ENCODE results near the gene PRR32. TPM values are rescaled to one million over a fixed set of nuclear protein-coding genes. Genes with fewer than 3 reads are reported as not detected.

PRR32 gene
- total RNA-seq, 4 donors from 2014 or later = not detected

DNA sequence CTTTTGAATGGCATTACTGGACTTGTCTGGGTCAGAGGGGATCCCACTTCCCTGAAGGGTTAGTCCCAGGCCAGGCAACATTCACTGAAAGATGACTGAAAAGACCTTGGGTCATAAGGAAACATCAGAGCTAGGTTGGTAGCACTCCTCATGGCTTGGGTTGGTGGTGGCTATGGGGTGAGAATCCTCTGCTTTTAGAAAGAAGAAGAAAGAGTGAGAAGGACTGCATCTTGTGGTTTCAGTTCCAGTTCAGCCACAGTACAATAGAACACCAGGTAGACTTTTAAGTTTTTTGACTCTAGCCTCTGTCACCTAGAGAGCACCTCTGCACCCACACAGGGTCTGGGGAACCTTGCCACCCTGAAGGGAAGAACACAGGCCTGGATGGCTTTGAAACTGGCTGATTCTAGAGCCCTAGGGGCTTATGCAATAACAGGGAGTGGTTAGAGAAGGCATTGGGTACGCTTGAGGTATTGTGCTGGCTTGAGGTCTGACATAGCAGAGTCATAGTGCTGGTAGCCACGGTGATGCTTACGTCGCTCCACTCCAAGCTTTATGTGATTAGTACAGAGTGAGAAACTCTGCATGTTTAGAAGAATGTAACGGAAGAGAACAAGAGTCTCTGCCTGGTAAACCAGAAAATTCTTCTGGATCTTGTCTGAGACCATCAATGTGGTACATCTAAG lies 36.5 kb downstream of the PRR32 start:
- intact Hi-C loops (cut with DNase I) = no loop called here
- Histone ChIP-seq H3K36me3 (no peaks in the 10 kb centered on the region), H3K27me3 (no peaks in the 10 kb centered on the region), H3K4me1 (no peaks in the 10 kb centered on the region), H3K27ac (no peak overlapping the region), H3K4me3 (no peak overlapping the region), H3K9me3 (no peaks in the 10 kb centered on the region)
- 70 to 73% methylated on average over 2 to 5 of the region's 5 CpGs for WGBS, 2 donors
- no peak for TF ChIP-seq POLR2A (IDR thresholded peaks at IDR 0.05)
- no peak for TF ChIP-seq CTCF (IDR thresholded peaks at IDR 0.05)
- DNase-seq = no peak
